H1 (cell line): ENCODE data around the gene CNTN6. TPM values are rescaled to one million over a fixed set of nuclear protein-coding genes. Genes with fewer than 3 reads are reported as not detected.
A peak's percentile ranks its signal among the peaks of the same experiment; 100 is the strongest.

Source experiments
- CTCF ChIA-PET: fragments of 300-600 bp; sonication (Branson Sonifier 250); formaldehyde crosslinking; loops from one replicate; lab custom pipeline; 2021; ENCODE audit not compliant: partially characterized antibody; lab: Charles Lee
- POLR2A ChIA-PET: fragments of 300-600 bp; sonication (Branson Sonifier 250); formaldehyde crosslinking; loops from one replicate; lab custom pipeline; 2021; ENCODE audit warnings: inconsistent platforms; ENCODE audit not compliant: partially characterized antibody; lab: Charles Lee
- DNase-seq, 2 experiments: peaks; one replicate each; pipeline versions ENCODE4 v3.0.0 to v3.0.0-alpha.2; 2010 to 2022; ENCODE audit warnings: low spot score in 2 of 2, low read depth in 1 of 2, mixed read lengths in 1 of 2
- FAIRE-seq: peaks from 2 replicates; lab custom pipeline; 2011; peaks lifted over from hg19 to GRCh38; lab: Jason Lieb, UNC
- H2AFZ ChIP-seq: 2 replicates; pipeline ENCODE4 v1.8.1; 2012; ENCODE audit warnings: low read length, inconsistent platforms
- H2AK5ac ChIP-seq: 2 replicates; pipeline ENCODE4 v1.6.1; 2013; ENCODE audit warnings: low read depth, low read length
- H2BK120ac ChIP-seq: replicated peaks from 2 replicates; pipeline ENCODE3; 2013; ENCODE audit warnings: low read depth, low read length, inconsistent platforms
- H2BK12ac ChIP-seq: 2 replicates; pipeline ENCODE4 v1.6.1; 2013; ENCODE audit warnings: low read depth, low read length
- H2BK15ac ChIP-seq: 2 replicates; pipeline ENCODE4 v1.6.1; 2013; ENCODE audit warnings: low read length
- H2BK20ac ChIP-seq: 2 replicates; pipeline ENCODE4 v1.6.1; 2013; ENCODE audit warnings: low read length
- H2BK5ac ChIP-seq: 2 replicates; pipeline ENCODE4 v1.6.1; 2013; ENCODE audit warnings: low read depth, low read length
- H3K14ac ChIP-seq: 2 replicates; pipeline ENCODE4 v1.6.1; 2013; ENCODE audit warnings: inconsistent platforms; ENCODE audit not compliant: insufficient read length
- H3K18ac ChIP-seq: 2 replicates; pipeline ENCODE4 v1.6.1; 2013; ENCODE audit warnings: low read length; ENCODE audit errors: extremely low read depth
- H3K23ac ChIP-seq: 2 replicates; pipeline ENCODE4 v1.6.1; 2013; ENCODE audit warnings: inconsistent platforms; ENCODE audit not compliant: insufficient read length
- H3K23me2 ChIP-seq: 2 replicates; pipeline ENCODE4 v1.6.1; 2013; ENCODE audit warnings: low read depth, low read length
- H3K27ac ChIP-seq: 2 replicates; pipeline ENCODE4 v1.6.1; 2011; ENCODE audit warnings: low read depth, low read length, inconsistent platforms
- H3K27me3 ChIP-seq, 4 experiments: replicated peaks in 1 of 4; 1 replicate in 1 of 4; 2 replicates in 3 of 4; pipeline versions ENCODE4 v1.6.1 to v1.8.1; 2011 to 2013; ENCODE audit warnings: low read length in 3 of 4, mild to moderate bottlenecking in 3 of 4, inconsistent platforms in 2 of 4, mixed read lengths in 2 of 4, moderate library complexity in 1 of 4; ENCODE audit not compliant: control insufficient read depth in 3 of 4, insufficient read depth in 3 of 4; ENCODE audit errors: extremely low read depth in 1 of 4
- H3K36me3 ChIP-seq, 4 experiments: 2 replicates each; pipeline versions ENCODE4 v1.6.1 to v1.8.1; 2011 to 2013; ENCODE audit warnings: mild to moderate bottlenecking in 4 of 4, low read length in 3 of 4, moderate library complexity in 2 of 4, control low read depth in 1 of 4, inconsistent platforms in 1 of 4; ENCODE audit not compliant: insufficient read depth in 4 of 4, control insufficient read depth in 2 of 4
- H3K4ac ChIP-seq: replicated peaks from 2 replicates; pipeline ENCODE3; 2013; ENCODE audit warnings: low read length, low read depth, mixed read lengths, inconsistent platforms; ENCODE audit not compliant: insufficient read length
- H3K4me1 ChIP-seq, 4 experiments: replicated peaks in 1 of 4; 1 replicate in 1 of 4; 2 replicates in 3 of 4; pipeline versions ENCODE4 v1.6.1 to v1.8.1; 2011 to 2013; ENCODE audit warnings: low read length in 3 of 4, inconsistent platforms in 2 of 4, mixed read lengths in 1 of 4; ENCODE audit not compliant: insufficient read depth in 4 of 4, control insufficient read depth in 3 of 4
- H3K4me2 ChIP-seq, 2 experiments: 2 replicates each; pipeline versions ENCODE4 v1.6.1 to v1.8.1; 2011 to 2013; ENCODE audit warnings: low read depth in 2 of 2, low read length in 2 of 2, control low read depth in 1 of 2, inconsistent platforms in 1 of 2, mild to moderate bottlenecking in 1 of 2; ENCODE audit not compliant: insufficient read depth in 1 of 2
- H3K4me3 ChIP-seq, 4 experiments: fragments of 200-600, 300-600 bp in 1 of 4; sonication (generic), shearing (Covaris generic), sonication (Bioruptor Twin) in 1 of 4; 2 replicates each; pipeline versions ENCODE4 v1.5.1 to v1.8.1; 2011 to 2016; ENCODE audit warnings: low read length in 4 of 4, low read depth in 3 of 4, control low read depth in 2 of 4, inconsistent platforms in 2 of 4, mild to moderate bottlenecking in 2 of 4, mixed read lengths in 1 of 4, moderate library complexity in 1 of 4; ENCODE audit not compliant: insufficient read depth in 2 of 4; ENCODE audit errors: extremely low read depth in 1 of 4
- H3K56ac ChIP-seq: replicated peaks from 2 replicates; pipeline ENCODE3; 2013; ENCODE audit warnings: low read depth, mild to moderate bottlenecking, mixed read lengths, low read length, inconsistent platforms; ENCODE audit not compliant: insufficient read length
- H3K79me1 ChIP-seq: 2 replicates; pipeline ENCODE4 v1.6.1; 2013; ENCODE audit warnings: low read depth, low read length, control low read depth
- H3K79me2 ChIP-seq, 2 experiments: 2 replicates each; pipeline versions ENCODE4 v1.6.1 to v1.8.1; 2012 to 2013; ENCODE audit warnings: low read length in 2 of 2, mild to moderate bottlenecking in 2 of 2, inconsistent platforms in 1 of 2; ENCODE audit not compliant: insufficient read depth in 2 of 2, control insufficient read depth in 1 of 2
- H3K9ac ChIP-seq, 4 experiments: replicated peaks in 1 of 4; 1 replicate in 1 of 4; 2 replicates in 3 of 4; pipeline versions ENCODE4 v1.6.1 to v1.8.1; 2011 to 2013; ENCODE audit warnings: low read depth in 3 of 4, low read length in 3 of 4, control low read depth in 2 of 4, mild to moderate bottlenecking in 2 of 4, moderate library complexity in 2 of 4, inconsistent platforms in 1 of 4; ENCODE audit errors: extremely low read depth in 1 of 4
- H3K9me3 ChIP-seq, 2 experiments: 2 replicates each; pipeline versions ENCODE4 v1.6.1 to v1.8.1; 2012 to 2013; ENCODE audit warnings: mild to moderate bottlenecking in 2 of 2, moderate library complexity in 2 of 2, control low read depth in 1 of 2, inconsistent platforms in 1 of 2, low read depth in 1 of 2, low read length in 1 of 2, mixed read lengths in 1 of 2; ENCODE audit not compliant: insufficient read depth in 2 of 2
- H4K20me1 ChIP-seq, 2 experiments: replicated peaks in 1 of 2; 2 replicates each; pipeline versions ENCODE3 to v1.8.1; 2011 to 2013; ENCODE audit warnings: inconsistent platforms in 2 of 2, low read length in 2 of 2, mild to moderate bottlenecking in 1 of 2; ENCODE audit not compliant: insufficient read depth in 2 of 2, control insufficient read depth in 1 of 2
- H4K5ac ChIP-seq: 2 replicates; pipeline ENCODE4 v1.6.1; 2013; ENCODE audit warnings: low read length, low read depth, mixed read lengths, inconsistent platforms; ENCODE audit not compliant: insufficient read length
- H4K8ac ChIP-seq: 2 replicates; pipeline ENCODE4 v1.8.0; 2013; ENCODE audit warnings: mild to moderate bottlenecking, moderate library complexity, low read length, inconsistent platforms; ENCODE audit not compliant: insufficient read depth; ENCODE audit errors: extremely low read depth
- H4K91ac ChIP-seq: replicated peaks from 2 replicates; pipeline ENCODE3; 2013; ENCODE audit warnings: low read length, mixed read lengths, inconsistent platforms; ENCODE audit not compliant: insufficient read length
- CBX5 ChIP-seq: fragments of 300-800, 300-1000 bp; sonication (generic); IDR thresholded peaks from 2 replicates; pipeline ENCODE4 v1.7.1; 2016; ENCODE audit warnings: antibody characterized with exemption, low read length, low read depth
- GTF2F1 ChIP-seq: IDR thresholded peaks from 2 replicates; pipeline ENCODE4 v1.6.1; 2012; ENCODE audit warnings: low read depth, low read length, improper control_type of control experiment, borderline replicate concordance
- JUN ChIP-seq: IDR thresholded peaks from 2 replicates; pipeline ENCODE4 v1.6.1; 2011; ENCODE audit warnings: low read depth, mild to moderate bottlenecking, improper control_type of control experiment, low read length
- JUND ChIP-seq: IDR thresholded peaks from 2 replicates; pipeline ENCODE4 v1.6.1; 2011; ENCODE audit warnings: mild to moderate bottlenecking, improper control_type of control experiment, low read length
- KDM4A ChIP-seq: IDR thresholded peaks from one replicate; pipeline ENCODE4 v1.7.1; 2012; ENCODE audit warnings: low read depth, mild to moderate bottlenecking, moderate library complexity, low read length, inconsistent platforms; ENCODE audit not compliant: severe bottlenecking
- MAFK ChIP-seq: IDR thresholded peaks from 2 replicates; pipeline ENCODE4 v1.6.1; 2012; ENCODE audit warnings: low read depth, mild to moderate bottlenecking, improper control_type of control experiment, low read length
- POLR2AphosphoS5 ChIP-seq: IDR thresholded peaks from 2 replicates; pipeline ENCODE4 v1.6.1; 2011; ENCODE audit warnings: low read depth, low read length
- POU5F1 ChIP-seq: IDR thresholded peaks from 2 replicates; pipeline ENCODE4 v1.6.1; 2011; ENCODE audit warnings: low read depth, mild to moderate bottlenecking, low read length, moderate library complexity
- RAD21 ChIP-seq, 2 experiments: IDR thresholded peaks in 1 of 2; conservative IDR thresholded peaks in 1 of 2; 2 replicates each; pipeline ENCODE4 v1.6.1; 2011; ENCODE audit warnings: low read depth in 2 of 2, low read length in 2 of 2, improper control_type of control experiment in 1 of 2, inconsistent platforms in 1 of 2, mild to moderate bottlenecking in 1 of 2, moderate library complexity in 1 of 2
- SAP30 ChIP-seq: fragments of 300-600 bp; sonication (generic); IDR thresholded peaks from 2 replicates; pipeline ENCODE4 v1.7.1; 2012; ENCODE audit warnings: low read length, moderate library complexity, mild to moderate bottlenecking, inconsistent platforms; ENCODE audit not compliant: insufficient read depth, insufficient replicate concordance
- WGBS, 2 experiments: shearing (Covaris generic) in 1 of 2; methylation state at CpG; one replicate each; pipeline versions ENCODE4 v1.1.6 to v1.1.7; 2013 to 2015; ENCODE audit warnings: low lambda C conversion rate in 2 of 2, mixed read lengths in 2 of 2, inconsistent platforms in 1 of 2, low coverage in 1 of 2, missing lambda C conversion rate in 1 of 2; ENCODE audit not compliant: insufficient replicate concordance in 2 of 2, insufficient coverage in 1 of 2, insufficient read length in 1 of 2; ENCODE audit errors: extremely low coverage in 1 of 2, missing lambda C conversion rate in 1 of 2; 5-methylcytosine and 5-hydroxymethylcytosine counted together
- polyA plus RNA-seq, 7 experiments: library from polyadenylated mRNA; depleted of rRNA in 3 of 7; stranded (reverse) in 5 of 7; unstranded in 2 of 7; fragments of >200 nt in 5 of 7; fragments of 200-250 nt in 2 of 7; gene quantifications; 1 replicate in 5 of 7; 2 replicates in 1 of 7; 4 replicates in 1 of 7; pipeline versions ENCODE4 v1.2.1 to v1.2.3, GENCODE V29; 2011 to 2013; ENCODE audit warnings: missing spikeins in 2 of 7, mixed read lengths in 2 of 7
- total RNA-seq: library from RNA; stranded (reverse); fragmentation: NEBNext Ultra II Directional; extraction: Animal tissue kit (Norgen Biotek cat#: 25700); gene quantifications from 2 replicates; pipeline ENCODE4 v1.2.1, GENCODE V29; 2021
- TF ChIP-seq, protein P1 (sequence below), 3 experiments: IDR thresholded peaks; 1 replicate in 2 of 3; 2 replicates in 1 of 3; pipeline versions ENCODE4 v1.5.1 to v1.6.1; 2011; ENCODE audit warnings: low read length in 3 of 3, mild to moderate bottlenecking in 3 of 3, inconsistent platforms in 2 of 3, low read depth in 1 of 3, moderate library complexity in 1 of 3; ENCODE audit not compliant: insufficient read depth in 1 of 3; ENCODE audit errors: control extremely low read depth in 1 of 3

Gene CNTN6
- total and polyA plus RNA-seq, 2 of the 8 experiments (the other 6 are each of a cell fraction or from before 2014, with no cell fraction given): not detected

- H2BK15ac ChIP-seq: no peak overlapping the region
- H2AFZ ChIP-seq: no peak overlapping the region
- H3K27me3 ChIP-seq: no peaks in the 10 kb centered on the region
- no peak overlapping the region for H4K91ac ChIP-seq
- no peak overlapping the region for H2BK12ac ChIP-seq
- no peak overlapping the region for H3K9ac ChIP-seq
- no peak for FAIRE-seq
- H2AK5ac ChIP-seq: no peak overlapping the region
- H4K8ac ChIP-seq: no peak overlapping the region
- no peak overlapping the region for H3K18ac ChIP-seq
- no peak overlapping the region for H3K4ac ChIP-seq
- H3K36me3 ChIP-seq: no peaks in the 10 kb centered on the region
- no peak overlapping the region for H3K14ac ChIP-seq
- CTCF ChIA-PET: interaction anchor here (0.6 to 1.4 kb wide), 5 partner anchors 10 to 80 kb away, joined by 3 to 5 read pairs (median 3); no protein-coding TSS in a partner anchor
- H3K56ac ChIP-seq: no peak overlapping the region
- no peaks in the 10 kb centered on the region for H4K20me1 ChIP-seq
- TF ChIP-seq POLR2AphosphoS5 (no peak), JUN (no peak), SAP30 (no peak), MAFK (no peak), CBX5 (no peak), KDM4A (no peak), RAD21 (IDR thresholded peaks at IDR 0.05 in 1 of 2, conservative IDR thresholded peaks at IDR 0.05 in 1 of 2; ENCODE audit: low read depth in 2 of 2, low read length in 2 of 2) (peak; percentile 32 to 47), POU5F1 (no peak), GTF2F1 (no peak), JUND (no peak)
- TF ChIP-seq, protein P1, sequence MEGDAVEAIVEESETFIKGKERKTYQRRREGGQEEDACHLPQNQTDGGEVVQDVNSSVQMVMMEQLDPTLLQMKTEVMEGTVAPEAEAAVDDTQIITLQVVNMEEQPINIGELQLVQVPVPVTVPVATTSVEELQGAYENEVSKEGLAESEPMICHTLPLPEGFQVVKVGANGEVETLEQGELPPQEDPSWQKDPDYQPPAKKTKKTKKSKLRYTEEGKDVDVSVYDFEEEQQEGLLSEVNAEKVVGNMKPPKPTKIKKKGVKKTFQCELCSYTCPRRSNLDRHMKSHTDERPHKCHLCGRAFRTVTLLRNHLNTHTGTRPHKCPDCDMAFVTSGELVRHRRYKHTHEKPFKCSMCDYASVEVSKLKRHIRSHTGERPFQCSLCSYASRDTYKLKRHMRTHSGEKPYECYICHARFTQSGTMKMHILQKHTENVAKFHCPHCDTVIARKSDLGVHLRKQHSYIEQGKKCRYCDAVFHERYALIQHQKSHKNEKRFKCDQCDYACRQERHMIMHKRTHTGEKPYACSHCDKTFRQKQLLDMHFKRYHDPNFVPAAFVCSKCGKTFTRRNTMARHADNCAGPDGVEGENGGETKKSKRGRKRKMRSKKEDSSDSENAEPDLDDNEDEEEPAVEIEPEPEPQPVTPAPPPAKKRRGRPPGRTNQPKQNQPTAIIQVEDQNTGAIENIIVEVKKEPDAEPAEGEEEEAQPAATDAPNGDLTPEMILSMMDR (IDR thresholded peaks at IDR 0.05; ENCODE audit: control extremely low read depth in 1 of 3, insufficient read depth in 1 of 3, low read depth in 1 of 3, low read length in 3 of 3): peak in 1 of 3 experiments; percentile 42; a peak in 1 of 4 replicates
- DNase-seq: no peak
- H2BK120ac ChIP-seq: no peak overlapping the region
- no peaks in the 10 kb centered on the region for H3K23me2 ChIP-seq
- no peak overlapping the region for H4K5ac ChIP-seq
- H3K79me1 ChIP-seq: no peaks in the 10 kb centered on the region
- no peak overlapping the region for H2BK20ac ChIP-seq
- H3K4me3 ChIP-seq: no peak overlapping the region
- no peak overlapping the region for H3K23ac ChIP-seq
- no peak overlapping the region for H3K4me2 ChIP-seq
- no peak overlapping the region for H3K27ac ChIP-seq
- no peaks in the 10 kb centered on the region for H3K9me3 ChIP-seq
- no peaks in the 10 kb centered on the region for H3K79me2 ChIP-seq
- H2BK5ac ChIP-seq: no peak overlapping the region
- POLR2A ChIA-PET: no interaction called here
- H3K4me1 ChIP-seq: no peaks in the 10 kb centered on the region; a peak in 1 of 7 replicates
- WGBS, 2 experiments: 95% methylated on average over 3 of the region's 3 CpGs; no CpG with 5 or more reads in 1 of the 2 experiments
Measured at GRCh38 chr3:1348547-1348946, 255.7 kb downstream of the CNTN6 start.
